ENCODE results near the gene TPD52L1.

- TF ChIP-seq, protein P1, sequence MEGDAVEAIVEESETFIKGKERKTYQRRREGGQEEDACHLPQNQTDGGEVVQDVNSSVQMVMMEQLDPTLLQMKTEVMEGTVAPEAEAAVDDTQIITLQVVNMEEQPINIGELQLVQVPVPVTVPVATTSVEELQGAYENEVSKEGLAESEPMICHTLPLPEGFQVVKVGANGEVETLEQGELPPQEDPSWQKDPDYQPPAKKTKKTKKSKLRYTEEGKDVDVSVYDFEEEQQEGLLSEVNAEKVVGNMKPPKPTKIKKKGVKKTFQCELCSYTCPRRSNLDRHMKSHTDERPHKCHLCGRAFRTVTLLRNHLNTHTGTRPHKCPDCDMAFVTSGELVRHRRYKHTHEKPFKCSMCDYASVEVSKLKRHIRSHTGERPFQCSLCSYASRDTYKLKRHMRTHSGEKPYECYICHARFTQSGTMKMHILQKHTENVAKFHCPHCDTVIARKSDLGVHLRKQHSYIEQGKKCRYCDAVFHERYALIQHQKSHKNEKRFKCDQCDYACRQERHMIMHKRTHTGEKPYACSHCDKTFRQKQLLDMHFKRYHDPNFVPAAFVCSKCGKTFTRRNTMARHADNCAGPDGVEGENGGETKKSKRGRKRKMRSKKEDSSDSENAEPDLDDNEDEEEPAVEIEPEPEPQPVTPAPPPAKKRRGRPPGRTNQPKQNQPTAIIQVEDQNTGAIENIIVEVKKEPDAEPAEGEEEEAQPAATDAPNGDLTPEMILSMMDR (CRISPR knock-in tag; IDR thresholded peaks at IDR 0.05), result no peak
- TF ChIP-seq KDM1A (CRISPR knock-in tag; IDR thresholded peaks at IDR 0.05) (no peak), ARHGAP35 (CRISPR knock-in tag; IDR thresholded peaks at IDR 0.05; ENCODE audit: borderline replicate concordance) (no peak), ZBTB43 (CRISPR knock-in tag; conservative IDR thresholded peaks at IDR 0.05) (no peak), EZH2 (conservative IDR thresholded peaks at IDR 0.05; ENCODE audit: low read depth, low read length) (no peak), ZBTB39 (CRISPR knock-in tag; IDR thresholded peaks at IDR 0.05) (no peak)
- TF ChIP-seq, protein P2, sequence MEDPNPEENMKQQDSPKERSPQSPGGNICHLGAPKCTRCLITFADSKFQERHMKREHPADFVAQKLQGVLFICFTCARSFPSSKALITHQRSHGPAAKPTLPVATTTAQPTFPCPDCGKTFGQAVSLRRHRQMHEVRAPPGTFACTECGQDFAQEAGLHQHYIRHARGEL (CRISPR knock-in tag; IDR thresholded peaks at IDR 0.05), result no peak
- TF ChIP-seq, protein P3, sequence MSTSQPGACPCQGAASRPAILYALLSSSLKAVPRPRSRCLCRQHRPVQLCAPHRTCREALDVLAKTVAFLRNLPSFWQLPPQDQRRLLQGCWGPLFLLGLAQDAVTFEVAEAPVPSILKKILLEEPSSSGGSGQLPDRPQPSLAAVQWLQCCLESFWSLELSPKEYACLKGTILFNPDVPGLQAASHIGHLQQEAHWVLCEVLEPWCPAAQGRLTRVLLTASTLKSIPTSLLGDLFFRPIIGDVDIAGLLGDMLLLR (CRISPR knock-in tag; IDR thresholded peaks at IDR 0.05), result no peak
- TF ChIP-seq, protein P4, sequence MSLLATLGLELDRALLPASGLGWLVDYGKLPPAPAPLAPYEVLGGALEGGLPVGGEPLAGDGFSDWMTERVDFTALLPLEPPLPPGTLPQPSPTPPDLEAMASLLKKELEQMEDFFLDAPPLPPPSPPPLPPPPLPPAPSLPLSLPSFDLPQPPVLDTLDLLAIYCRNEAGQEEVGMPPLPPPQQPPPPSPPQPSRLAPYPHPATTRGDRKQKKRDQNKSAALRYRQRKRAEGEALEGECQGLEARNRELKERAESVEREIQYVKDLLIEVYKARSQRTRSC (CRISPR knock-in tag; IDR thresholded peaks at IDR 0.05; ENCODE audit: low read depth), result no peak
These were observed 77.6 kb downstream of the TPD52L1 start for GRCh38 chr6:125231133-125231532.
